IMR-90 (cell line): ENCODE measurements around the gene MTUS2. TPM values are rescaled to one million over a fixed set of nuclear protein-coding genes. Genes with fewer than 3 reads are reported as not detected.

Experiments used
- ATAC-seq: fragments of 200-7000 bp; cut with Tn5 transposase; 2 replicates; pipeline ENCODE4 v1.9.1; 2020; ENCODE audit warnings: low read depth, mild to moderate bottlenecking, moderate library complexity
- BruUV-seq: library from RNA; stranded (reverse); fragments of 400-500 nt; replicated peaks from 2 replicates; lab custom pipeline; 2021; lab: Mats Ljungman, UMichigan
- CTCF ChIA-PET: fragments of 300-600 bp; formaldehyde crosslinking; extraction: SDS; loops from one replicate; lab custom pipeline; 2021; ENCODE audit warnings: antibody characterized with exemption; lab: Yijun Ruan, JAX
- POLR2A ChIA-PET: fragments of 300-600 bp; sonication (Branson Sonifier 250); formaldehyde crosslinking; loops from one replicate; lab custom pipeline; 2022; ENCODE audit warnings: antibody characterized with exemption; ENCODE audit not compliant: unreplicated experiment; lab: Charles Lee
- DNase-seq: peaks from one replicate; pipeline ENCODE4 v3.0.0; 2013
- H2AFZ ChIP-seq: replicated peaks from 2 replicates; pipeline ENCODE3; 2013; ENCODE audit warnings: low read length, mild to moderate bottlenecking; ENCODE audit not compliant: poor library complexity
- H2AK5ac ChIP-seq: 2 replicates; pipeline ENCODE4 v1.6.1; 2013; ENCODE audit warnings: low read depth, low read length, inconsistent platforms
- H2AK9ac ChIP-seq: replicated peaks from 2 replicates; pipeline ENCODE3; 2013; ENCODE audit warnings: mild to moderate bottlenecking, low read depth, low read length, moderate library complexity; ENCODE audit not compliant: poor library complexity
- H2BK120ac ChIP-seq: 2 replicates; pipeline ENCODE4 v1.6.1; 2013; ENCODE audit warnings: low read depth, low read length, inconsistent platforms
- H2BK15ac ChIP-seq: 3 replicates; pipeline ENCODE4 v1.6.1; 2013; ENCODE audit warnings: low read depth, low read length, inconsistent platforms
- H2BK20ac ChIP-seq: 2 replicates; pipeline ENCODE4 v1.6.1; 2013; ENCODE audit warnings: low read depth, mild to moderate bottlenecking, inconsistent platforms, low read length, moderate library complexity
- H2BK5ac ChIP-seq: 2 replicates; pipeline ENCODE4 v1.6.1; 2013; ENCODE audit warnings: mild to moderate bottlenecking, low read depth, low read length, inconsistent platforms; ENCODE audit not compliant: poor library complexity, severe bottlenecking
- H3K14ac ChIP-seq: replicated peaks from 2 replicates; pipeline ENCODE4 v1.6.1; 2013; ENCODE audit warnings: low read depth, low read length, inconsistent platforms
- H3K18ac ChIP-seq: 2 replicates; pipeline ENCODE4 v1.6.1; 2013; ENCODE audit warnings: low read depth, low read length, control low read depth
- H3K23ac ChIP-seq: 2 replicates; pipeline ENCODE4 v1.6.1; 2013; ENCODE audit warnings: low read depth, low read length, inconsistent platforms
- H3K27ac ChIP-seq: 2 replicates; pipeline ENCODE4 v1.5.1; 2013; ENCODE audit warnings: mild to moderate bottlenecking, control low read depth, low read length; ENCODE audit not compliant: insufficient read depth
- H3K27me3 ChIP-seq: 2 replicates; pipeline ENCODE4 v1.6.1; 2013; ENCODE audit warnings: low read length; ENCODE audit not compliant: control insufficient read depth, insufficient read depth
- H3K36me3 ChIP-seq: 2 replicates; pipeline ENCODE4 v1.6.1; 2013; ENCODE audit warnings: low read length, mixed read lengths; ENCODE audit not compliant: control insufficient read depth, insufficient read depth
- H3K4ac ChIP-seq: 2 replicates; pipeline ENCODE4 v1.6.1; 2013; ENCODE audit warnings: low read depth, low read length, inconsistent platforms
- H3K4me1 ChIP-seq: 2 replicates; pipeline ENCODE4 v1.6.1; 2013; ENCODE audit warnings: low read length, mixed read lengths; ENCODE audit not compliant: control insufficient read depth, insufficient read depth
- H3K4me2 ChIP-seq: 2 replicates; pipeline ENCODE4 v1.6.1; 2013; ENCODE audit warnings: low read depth, mild to moderate bottlenecking, control low read depth, low read length, moderate library complexity
- H3K4me3 ChIP-seq: 2 replicates; pipeline ENCODE4 v1.5.1; 2013; ENCODE audit warnings: low read depth, mild to moderate bottlenecking, control low read depth, low read length, moderate library complexity; ENCODE audit not compliant: insufficient read depth
- H3K56ac ChIP-seq: 2 replicates; pipeline ENCODE4 v1.6.1; 2013; ENCODE audit warnings: low read length, inconsistent platforms; ENCODE audit not compliant: insufficient read depth; ENCODE audit errors: extremely low read depth
- H3K79me1 ChIP-seq, 2 experiments: 2 replicates each; pipeline ENCODE4 v1.6.1; 2013; ENCODE audit warnings: low read length in 2 of 2, inconsistent platforms in 1 of 2, low read depth in 1 of 2
- H3K9ac ChIP-seq: 2 replicates; pipeline ENCODE4 v1.6.1; 2013; ENCODE audit warnings: low read depth, low read length, control low read depth
- H3K9me1 ChIP-seq: 2 replicates; pipeline ENCODE4 v1.6.1; 2013; ENCODE audit warnings: low read length, inconsistent platforms; ENCODE audit not compliant: insufficient read depth
- H3K9me3 ChIP-seq: 2 replicates; pipeline ENCODE4 v1.6.1; 2013; ENCODE audit warnings: low read length; ENCODE audit not compliant: control insufficient read depth, insufficient read depth
- H4K20me1 ChIP-seq: 2 replicates; pipeline ENCODE4 v1.6.1; 2013; ENCODE audit warnings: low read length, inconsistent platforms; ENCODE audit not compliant: insufficient read depth
- H4K5ac ChIP-seq: 2 replicates; pipeline ENCODE4 v1.6.1; 2013; ENCODE audit warnings: mild to moderate bottlenecking, low read depth, low read length, control low read depth
- H4K8ac ChIP-seq, 2 experiments: 2 replicates each; pipeline ENCODE4 v1.6.1; 2013; ENCODE audit warnings: low read depth in 2 of 2, low read length in 2 of 2, control low read depth in 1 of 2, inconsistent platforms in 1 of 2
- H4K91ac ChIP-seq: 2 replicates; pipeline ENCODE4 v1.6.1; 2013; ENCODE audit warnings: low read depth, low read length, inconsistent platforms; ENCODE audit not compliant: insufficient read depth
- BHLHE40 ChIP-seq: fragments of 150-350 bp; IDR thresholded peaks from 2 replicates; pipeline ENCODE4 v1.6.1; 2016; ENCODE audit warnings: mild to moderate bottlenecking, low read depth, low read length
- CEBPB ChIP-seq: IDR thresholded peaks from 2 replicates; pipeline ENCODE4 v1.6.1; 2012; ENCODE audit warnings: low read depth, low read length, improper control_type of control experiment
- CHD1 ChIP-seq: IDR thresholded peaks from 2 replicates; pipeline ENCODE4 v1.6.1; 2012; ENCODE audit warnings: low read depth, low read length, improper control_type of control experiment
- CTCF ChIP-seq: conservative IDR thresholded peaks from 2 replicates; pipeline ENCODE4 v1.5.1; 2012; ENCODE audit warnings: mild to moderate bottlenecking, low read depth, low read length, improper control_type of control experiment
- ELK1 ChIP-seq: fragments of 150-350 bp; IDR thresholded peaks from 2 replicates; pipeline ENCODE4 v1.6.1; 2016; ENCODE audit warnings: low read depth, mild to moderate bottlenecking, low read length, moderate library complexity, borderline replicate concordance
- FOS ChIP-seq: fragments of 150-350 bp; IDR thresholded peaks from 2 replicates; pipeline ENCODE4 v1.6.1; 2016; ENCODE audit warnings: low read depth, low read length
- MAFK ChIP-seq: IDR thresholded peaks from 2 replicates; pipeline ENCODE4 v1.6.1; 2012; ENCODE audit warnings: low read depth, low read length, improper control_type of control experiment
- MAZ ChIP-seq: IDR thresholded peaks from 2 replicates; pipeline ENCODE4 v1.6.1; 2012; ENCODE audit warnings: low read depth, mild to moderate bottlenecking, low read length, improper control_type of control experiment, moderate library complexity, borderline replicate concordance
- MXI1 ChIP-seq: IDR thresholded peaks from 2 replicates; pipeline ENCODE4 v1.6.1; 2012; ENCODE audit warnings: low read depth, mild to moderate bottlenecking, low read length, moderate library complexity, borderline replicate concordance
- NFE2L2 ChIP-seq: fragments of 150-350 bp; IDR thresholded peaks from 2 replicates; pipeline ENCODE4 v1.6.1; 2016; ENCODE audit warnings: low read depth, mild to moderate bottlenecking, low read length
- POLR2A ChIP-seq: IDR thresholded peaks from 2 replicates; pipeline ENCODE4 v1.6.1; 2012; ENCODE audit warnings: mild to moderate bottlenecking, low read depth, low read length
- RAD21 ChIP-seq: IDR thresholded peaks from 2 replicates; pipeline ENCODE4 v1.6.1; 2012; ENCODE audit warnings: low read length, improper control_type of control experiment
- RCOR1 ChIP-seq: IDR thresholded peaks from 2 replicates; pipeline ENCODE4 v1.6.1; 2012; ENCODE audit warnings: mild to moderate bottlenecking, low read length, improper control_type of control experiment; ENCODE audit not compliant: insufficient replicate concordance
- RFX5 ChIP-seq: IDR thresholded peaks from 2 replicates; pipeline ENCODE4 v1.8.0; 2012; ENCODE audit warnings: low read depth, mild to moderate bottlenecking, low read length, moderate library complexity
- SMC3 ChIP-seq: fragments of 150-350 bp; IDR thresholded peaks from 2 replicates; pipeline ENCODE4 v1.6.1; 2016; ENCODE audit warnings: low read depth, mild to moderate bottlenecking, antibody characterized with exemption, low read length, moderate library complexity
- USF2 ChIP-seq: fragments of 150-350 bp; IDR thresholded peaks from 2 replicates; pipeline ENCODE4 v1.6.1; 2017; ENCODE audit warnings: mild to moderate bottlenecking, antibody characterized with exemption, low read length, low read depth
- WGBS, 2 experiments: methylation state at CpG; one replicate each; pipeline versions ENCODE4 v1.1.5 to v1.1.7; 2013; ENCODE audit warnings: missing lambda C conversion rate in 2 of 2; ENCODE audit not compliant: insufficient read length in 1 of 2; ENCODE audit errors: extremely low coverage in 2 of 2; 5-methylcytosine and 5-hydroxymethylcytosine counted together
- dilution Hi-C: fragments of 300-500 bp; cut with HindIII; formaldehyde crosslinking; loops from one replicate; pipeline ENCODE4 v1.14.3; 2018; ENCODE audit warnings: low sequenced_read_pairs; ENCODE audit not compliant: unreplicated experiment
- in situ Hi-C: fragments of 300-500 bp; cut with MboI; formaldehyde crosslinking; loops from 3 replicates; pipeline ENCODE4 v1.14.3; 2019; ENCODE audit warnings: low sequenced_read_pairs, inconsistent platforms, mixed read lengths
- intact Hi-C: fragments of 100-400 bp; cut with micrococcal nuclease; formaldehyde crosslinking; loops from 2 replicates; pipeline ENCODE4 v1.10.0; 2022
- polyA plus RNA-seq, 3 experiments: library from polyadenylated mRNA; depleted of rRNA; stranded (reverse); fragments of >200 nt; gene quantifications; 2 replicates each; pipeline ENCODE4 v1.2.3, GENCODE V29; 2012; ENCODE audit warnings: low replicate concordance in 1 of 3
- total RNA-seq: library from RNA; depleted of rRNA; stranded (reverse); fragments of >200 nt; gene quantifications from 2 replicates; pipeline ENCODE4 v1.2.3, GENCODE V29; 2012

The MTUS2 gene
- total and polyA plus RNA-seq, 2 of the 4 experiments (the other 2 are of a cell fraction): under 0.01 to 0.02 TPM

DNA sequence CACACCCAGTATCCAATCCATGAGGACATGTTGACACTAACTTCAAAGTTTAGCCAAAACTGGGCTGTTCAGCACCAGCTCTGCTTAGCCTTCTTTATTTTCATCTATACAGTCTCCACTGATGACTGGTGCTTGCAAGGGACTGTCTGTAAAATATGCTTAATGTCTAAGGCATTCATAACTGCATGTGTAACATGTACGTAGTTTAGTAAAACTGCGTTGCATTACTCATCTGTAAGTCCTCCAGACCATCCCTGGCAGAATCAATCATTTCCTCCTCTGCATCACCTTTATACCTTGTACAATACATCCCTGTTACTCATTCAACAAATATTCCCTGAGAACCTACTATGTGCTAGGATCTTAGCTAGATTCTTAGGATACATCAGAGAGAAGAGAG lies 362.1 kb downstream of the MTUS2 start:
- Histone ChIP-seq H3K18ac (no peak overlapping the region), H2BK5ac (no peak overlapping the region), H2AFZ (no peak overlapping the region), H3K4me2 (no peak overlapping the region), H3K9me3 (peaks cover 16% of the 10 kb centered on the region), H2AK5ac (no peak overlapping the region), H3K56ac (no peak overlapping the region), H3K9ac (no peak overlapping the region), H3K27ac (no peak overlapping the region), H3K14ac (no peak overlapping the region), H4K91ac (no peak overlapping the region), H3K4me3 (no peak overlapping the region), H4K8ac (no peak overlapping the region), H4K5ac (no peak overlapping the region), H3K27me3 (no peaks in the 10 kb centered on the region), H3K4ac (no peak overlapping the region), H3K79me1 (no peaks in the 10 kb centered on the region), H3K36me3 (no peaks in the 10 kb centered on the region), H3K23ac (no peak overlapping the region), H2BK20ac (no peak overlapping the region), H3K4me1 (no peaks in the 10 kb centered on the region), H2AK9ac (no peak overlapping the region), H2BK120ac (no peak overlapping the region), H4K20me1 (no peaks in the 10 kb centered on the region), H2BK15ac (no peak overlapping the region), H3K9me1 (no peaks in the 10 kb centered on the region)
- TF ChIP-seq USF2 (no peak), MAFK (no peak), RCOR1 (no peak), MAZ (no peak), SMC3 (no peak), ELK1 (no peak), RFX5 (no peak), BHLHE40 (no peak), CTCF (no peak), MXI1 (no peak), POLR2A (no peak), CEBPB (no peak), CHD1 (no peak), FOS (no peak), NFE2L2 (no peak), RAD21 (no peak)
- no TSS peak for BruUV-seq
- in situ Hi-C loops (no loop called here), intact Hi-C loops (no loop called here), dilution Hi-C loops (no loop called here)
- WGBS, 2 experiments: 60% methylated on average over 2 of the region's 2 CpGs; no CpG with 5 or more reads in 1 of the 2 experiments
- CTCF ChIA-PET: no interaction called here
- POLR2A ChIA-PET: no interaction called here
- ATAC-seq (no peak), DNase-seq (no peak)
